ENCODE data around the gene TMEM116. TPM values are rescaled to one million over a fixed set of nuclear protein-coding genes. Genes with fewer than 3 reads are reported as not detected.

The TMEM116 gene
- total and polyA plus RNA-seq, 12 donors = 13.3 to 54.1 (median 39.0) TPM

DNA sequence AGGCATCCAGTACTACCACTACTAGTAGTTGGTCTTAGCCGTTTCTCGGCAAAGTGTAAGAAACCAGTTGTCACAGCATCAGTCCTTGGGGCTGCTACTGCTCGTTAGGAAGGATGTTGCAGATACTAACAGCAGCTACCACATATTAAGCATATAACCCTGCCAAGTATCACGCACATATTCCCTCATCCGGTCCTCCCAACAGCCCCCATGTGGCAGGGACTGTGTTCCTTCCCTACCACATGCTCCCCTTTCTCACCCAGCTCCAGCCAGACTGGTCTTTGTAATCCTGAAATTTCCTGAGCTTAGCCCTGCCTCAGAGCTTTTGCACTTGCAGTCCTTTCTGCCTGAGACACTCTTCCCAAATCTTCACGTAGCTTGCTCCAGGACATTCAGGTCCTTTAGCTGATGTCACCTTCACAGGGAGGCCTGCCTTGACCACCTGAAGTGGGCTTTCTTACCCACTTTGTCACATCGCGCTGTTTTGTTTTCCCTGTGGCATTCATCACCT lies 8.0 kb upstream of the TMEM116 start:
- Histone ChIP-seq H3K36me3 (peaks cover 0 to 90% (median 27%) of the 10 kb centered on the region in 9 donors), H3K4me3 (no peak overlapping the region), H3K4me1 (peaks cover 0 to 24% (median 0%) of the 10 kb centered on the region in 9 donors), H3K27ac (no peak overlapping the region), H3K9me3 (peaks cover 0 to under 1% (median 0%) of the 10 kb centered on the region in 11 donors), H3K27me3 (no peaks in the 10 kb centered on the region)
- no peak for DNase-seq
- WGBS, 2 donors = 89 to 90% methylated on average over 8 of the region's 8 CpGs
- TF ChIP-seq, protein P1, sequence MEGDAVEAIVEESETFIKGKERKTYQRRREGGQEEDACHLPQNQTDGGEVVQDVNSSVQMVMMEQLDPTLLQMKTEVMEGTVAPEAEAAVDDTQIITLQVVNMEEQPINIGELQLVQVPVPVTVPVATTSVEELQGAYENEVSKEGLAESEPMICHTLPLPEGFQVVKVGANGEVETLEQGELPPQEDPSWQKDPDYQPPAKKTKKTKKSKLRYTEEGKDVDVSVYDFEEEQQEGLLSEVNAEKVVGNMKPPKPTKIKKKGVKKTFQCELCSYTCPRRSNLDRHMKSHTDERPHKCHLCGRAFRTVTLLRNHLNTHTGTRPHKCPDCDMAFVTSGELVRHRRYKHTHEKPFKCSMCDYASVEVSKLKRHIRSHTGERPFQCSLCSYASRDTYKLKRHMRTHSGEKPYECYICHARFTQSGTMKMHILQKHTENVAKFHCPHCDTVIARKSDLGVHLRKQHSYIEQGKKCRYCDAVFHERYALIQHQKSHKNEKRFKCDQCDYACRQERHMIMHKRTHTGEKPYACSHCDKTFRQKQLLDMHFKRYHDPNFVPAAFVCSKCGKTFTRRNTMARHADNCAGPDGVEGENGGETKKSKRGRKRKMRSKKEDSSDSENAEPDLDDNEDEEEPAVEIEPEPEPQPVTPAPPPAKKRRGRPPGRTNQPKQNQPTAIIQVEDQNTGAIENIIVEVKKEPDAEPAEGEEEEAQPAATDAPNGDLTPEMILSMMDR (IDR thresholded peaks at IDR 0.05) = no peak
- ATAC-seq = no peak
- intact Hi-C loops (cut with DNase I) = no loop called here

DNA sequence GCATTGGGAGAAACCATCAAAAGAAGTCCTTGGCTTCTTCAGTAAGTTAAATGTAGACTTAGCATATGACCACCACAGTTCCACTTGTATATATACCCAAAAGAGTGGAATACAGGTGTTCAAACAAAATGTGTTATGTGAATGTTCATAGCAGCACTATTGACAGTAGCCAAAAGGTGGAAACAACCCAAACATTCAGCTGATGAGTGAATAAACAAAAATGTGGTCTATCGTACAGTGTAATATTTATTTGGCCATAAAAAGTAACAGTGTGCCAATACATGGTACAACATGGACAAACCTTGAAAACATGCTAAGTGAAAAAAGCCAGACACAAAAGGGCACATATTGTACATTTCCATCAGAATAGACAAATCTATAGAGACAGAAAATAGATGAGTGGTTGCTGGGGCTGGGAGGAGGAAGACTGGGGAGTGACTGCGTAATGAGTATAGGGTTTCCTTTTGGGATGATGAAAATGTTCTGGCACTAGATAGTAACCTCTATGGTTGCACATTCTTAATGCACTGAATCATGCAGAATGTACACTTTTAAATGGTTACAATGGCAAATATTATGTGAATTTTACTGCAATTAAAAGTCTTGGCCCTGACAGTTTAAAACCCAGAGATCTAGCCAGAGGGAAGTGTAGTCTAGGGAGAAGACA lies 5.7 kb upstream of the TMEM116 start:
- DNase-seq (no peak), ATAC-seq (no peak)
- Histone ChIP-seq H3K27me3 (no peaks in the 10 kb centered on the region), H3K4me1 (peaks cover 0 to 41% (median 12%) of the 10 kb centered on the region in 9 donors), H3K9me3 (peaks cover 0 to 3% (median 0%) of the 10 kb centered on the region in 11 donors), H3K27ac (no peak overlapping the region), H3K36me3 (peaks cover 0 to 74% (median 31%) of the 10 kb centered on the region in 9 donors), H3K4me3 (no peak overlapping the region)
- WGBS, 2 donors = 88 to 95% methylated on average over 2 of the region's 2 CpGs
- intact Hi-C loops (cut with DNase I) = loop anchor here in 3 of 10 donors (10.0 kb wide), 1 partner anchor 74 kb away; no protein-coding TSS in a partner anchor
- TF ChIP-seq, protein P1 (IDR thresholded peaks at IDR 0.05) = no peak

DNA sequence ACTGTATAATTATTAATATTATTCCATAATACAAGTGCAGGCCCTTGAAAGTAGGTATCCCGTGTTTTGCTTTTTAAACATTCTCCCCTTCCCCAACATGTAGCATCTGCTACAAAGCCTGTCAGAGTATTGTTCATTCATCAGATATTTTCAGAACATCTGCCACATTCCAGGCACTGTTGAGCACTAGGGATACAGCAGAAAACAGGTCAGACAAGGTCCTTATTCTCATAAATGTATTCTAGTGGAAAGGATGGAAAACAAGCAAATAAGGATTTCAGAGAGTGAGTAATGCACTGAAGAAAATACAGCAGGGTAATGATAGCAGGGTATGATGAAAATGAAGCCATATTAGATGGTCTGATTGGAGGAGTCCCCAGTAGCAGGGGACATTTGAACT lies 4.1 kb upstream of the TMEM116 start:
- peaks cover 0 to 58% (median 17%) of the 10 kb centered on the region in 9 donors for H3K36me3 ChIP-seq
- WGBS, 2 donors = 90 to 91% methylated on average over 1 of the region's 1 CpG
- peaks cover 0 to 3% (median 0%) of the 10 kb centered on the region in 11 donors for H3K9me3 ChIP-seq
- no peak for ATAC-seq
- intact Hi-C loops (cut with DNase I) = loop anchor here in 3 of 10 donors (10.0 kb wide), 1 partner anchor 72 kb away; no protein-coding TSS in a partner anchor
- TF ChIP-seq, protein P1 (IDR thresholded peaks at IDR 0.05) = no peak
- H3K4me3 ChIP-seq = no peak overlapping the region
- H3K27ac ChIP-seq = no peak overlapping the region
- H3K27me3 ChIP-seq = no peaks in the 10 kb centered on the region
- no peak for DNase-seq
- peaks cover 0 to 49% (median 18%) of the 10 kb centered on the region in 9 donors for H3K4me1 ChIP-seq

DNA sequence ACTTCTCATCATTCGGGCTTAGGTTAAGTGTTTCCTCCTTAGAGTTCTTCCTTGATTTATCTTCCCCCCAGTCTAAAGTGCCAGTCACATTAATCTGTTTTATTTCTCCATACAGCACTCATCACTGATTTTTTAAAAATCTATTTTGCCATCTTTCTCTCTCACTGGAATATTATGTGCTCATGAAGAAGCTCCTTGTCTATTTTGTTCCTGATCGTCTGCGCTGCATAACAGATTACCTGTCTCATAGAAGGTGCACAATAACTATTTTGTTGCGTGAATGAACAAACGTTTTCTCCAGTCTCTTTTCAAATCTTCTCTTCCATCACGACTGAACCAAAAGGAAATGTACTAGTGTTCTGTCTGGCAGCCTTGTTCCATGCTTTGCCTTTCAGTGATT lies 3.0 kb upstream of the TMEM116 start:
- Histone ChIP-seq H3K27me3 (no peaks in the 10 kb centered on the region), H3K36me3 (peaks cover 0 to 46% (median 16%) of the 10 kb centered on the region in 9 donors), H3K27ac (no peak overlapping the region), H3K9me3 (peaks cover 0 to 3% (median 0%) of the 10 kb centered on the region in 11 donors), H3K4me3 (no peak overlapping the region), H3K4me1 (peaks cover 2 to 60% (median 26%) of the 10 kb centered on the region in 9 donors)
- DNase-seq = no peak
- intact Hi-C loops (cut with DNase I) = loop anchor here in 3 of 10 donors (10.0 kb wide), 1 partner anchor 71 kb away; no protein-coding TSS in a partner anchor
- WGBS, 2 donors = 96% methylated on average over 6 of the region's 6 CpGs
- no peak for ATAC-seq
- TF ChIP-seq, protein P1 (IDR thresholded peaks at IDR 0.05) = no peak
